AG08395 (cell line): ENCODE data around the gene FAM20A.

Experiments used
- DNase-seq: peaks from one replicate; pipeline ENCODE4 v3.0.0; 2012; ENCODE audit warnings: mixed read lengths, low spot score

Gene FAM20A

DNA sequence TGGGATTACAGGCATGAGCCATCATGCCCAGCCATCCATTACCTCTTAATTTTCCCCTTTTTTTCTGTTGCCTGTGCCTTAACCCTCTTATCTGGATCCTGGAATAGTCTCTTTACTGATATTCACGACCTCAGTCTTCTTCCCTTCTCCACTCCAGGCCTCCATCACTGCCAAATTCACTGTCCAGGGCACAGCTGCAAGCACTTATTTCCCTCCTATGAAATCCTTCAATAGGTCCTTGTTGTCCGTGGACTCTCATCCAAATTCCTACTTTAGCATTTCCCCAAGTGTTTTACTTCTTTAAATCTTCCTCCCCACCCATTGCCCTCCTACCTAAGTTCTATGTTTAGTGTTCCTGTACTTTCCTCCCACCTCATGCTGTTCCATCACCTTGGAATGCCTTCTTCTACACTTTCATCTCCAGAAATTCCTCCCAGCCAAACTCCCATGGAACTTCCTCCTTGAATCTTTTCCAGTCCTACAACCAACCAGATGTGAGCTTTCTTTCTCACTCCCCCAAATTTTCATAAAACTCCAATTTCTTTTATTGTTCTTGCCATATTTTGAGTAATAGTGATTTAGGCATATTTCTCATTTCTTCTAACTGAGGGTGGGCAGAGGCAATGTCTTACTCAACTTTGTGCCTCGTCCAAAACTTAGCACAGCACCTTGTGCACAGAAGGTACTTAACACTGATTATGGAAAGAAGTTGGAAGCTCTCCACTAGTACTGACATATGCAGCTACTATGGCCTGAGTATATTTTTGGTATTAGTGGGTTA, 35.3 kb downstream of the FAM20A start:
- no peak for DNase-seq

DNA sequence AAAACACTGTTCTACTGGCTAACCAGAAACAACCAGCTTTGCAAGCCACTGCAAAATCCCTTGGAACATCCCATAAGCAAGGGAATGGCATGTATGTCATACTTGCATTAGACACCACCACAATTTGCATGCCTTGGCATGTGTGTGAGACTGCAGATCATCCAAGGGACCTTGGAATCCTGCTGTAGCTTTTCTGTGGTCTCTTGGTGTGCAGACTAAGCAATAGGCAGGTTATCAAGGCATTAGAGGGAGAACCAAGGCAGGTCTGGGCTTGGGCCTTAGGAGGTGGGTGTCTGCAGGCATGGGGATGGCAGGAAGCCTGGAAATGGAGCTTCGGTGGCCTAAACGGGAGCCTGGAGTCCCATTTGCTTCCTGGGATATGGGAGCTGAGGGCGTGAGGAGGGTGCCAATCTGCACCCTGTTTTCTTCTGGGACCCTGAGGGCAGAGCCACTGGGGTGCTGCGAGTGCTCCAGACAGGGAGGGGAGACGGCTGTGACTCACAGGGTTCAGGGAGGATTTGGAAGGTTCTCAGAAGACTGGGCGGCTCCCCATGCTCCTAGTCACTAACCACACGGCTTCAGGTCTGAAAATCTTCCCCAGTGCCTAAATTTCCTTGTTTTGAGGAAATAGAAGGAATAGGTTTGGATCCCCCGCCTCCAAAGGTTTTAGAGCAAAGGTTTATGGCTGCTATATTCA, 36.6 kb downstream of the FAM20A start:
- no peak for DNase-seq

DNA sequence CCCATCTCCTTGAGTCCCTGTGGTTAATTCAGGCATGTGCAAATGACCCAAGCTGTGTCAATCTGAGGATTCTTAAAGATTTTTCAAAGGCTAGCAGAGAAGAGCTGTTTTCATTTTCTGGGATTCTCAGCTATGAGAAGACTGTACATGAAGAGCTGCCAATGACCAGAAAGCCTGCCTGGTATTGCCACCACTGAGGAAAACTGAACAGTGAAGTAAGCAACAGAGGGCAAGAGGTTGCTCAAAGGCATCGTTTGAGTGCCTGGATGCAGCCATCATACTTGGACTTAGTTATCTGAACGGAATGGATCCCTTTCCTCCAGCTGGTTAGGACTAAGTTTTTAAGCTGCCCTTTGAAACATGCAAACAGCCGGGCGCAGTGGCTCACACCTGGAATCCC, 38.4 kb downstream of the FAM20A start:
- DNase-seq = no peak

DNA sequence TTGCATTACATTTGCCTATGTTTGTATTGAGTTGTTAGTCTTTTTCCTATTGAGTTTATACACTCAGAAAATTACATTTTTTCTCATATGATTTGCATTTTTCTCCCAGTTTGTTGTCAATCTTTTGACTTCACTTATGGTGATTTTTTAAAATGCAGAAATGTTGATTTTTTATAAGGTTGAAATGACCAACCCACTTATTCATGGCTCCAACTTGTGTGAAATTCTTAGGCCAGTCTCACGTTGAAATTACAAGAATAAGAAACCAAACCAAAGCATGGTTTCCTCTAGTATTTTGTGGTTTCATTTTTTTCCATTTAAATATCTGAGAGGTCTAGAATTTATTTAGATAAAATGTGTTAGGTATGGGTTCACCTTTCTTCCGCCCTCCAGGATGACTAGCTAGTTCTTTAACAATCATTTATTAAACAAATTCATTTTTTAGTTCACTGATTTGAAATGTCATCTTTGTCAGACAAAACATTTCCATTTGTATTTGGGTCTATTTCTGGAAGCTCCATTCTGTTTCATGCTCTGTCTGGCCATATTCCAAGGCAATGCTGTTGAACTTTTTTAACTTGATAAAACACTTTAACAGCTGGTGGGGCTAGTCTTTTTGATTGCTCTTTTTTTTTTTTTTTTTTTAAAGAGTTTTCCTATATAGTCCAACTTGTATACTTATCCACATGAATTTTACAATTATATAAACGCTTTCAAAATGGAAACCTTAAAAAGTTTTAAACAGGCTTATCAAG, 40.0 kb downstream of the FAM20A start:
- DNase-seq = no peak

DNA sequence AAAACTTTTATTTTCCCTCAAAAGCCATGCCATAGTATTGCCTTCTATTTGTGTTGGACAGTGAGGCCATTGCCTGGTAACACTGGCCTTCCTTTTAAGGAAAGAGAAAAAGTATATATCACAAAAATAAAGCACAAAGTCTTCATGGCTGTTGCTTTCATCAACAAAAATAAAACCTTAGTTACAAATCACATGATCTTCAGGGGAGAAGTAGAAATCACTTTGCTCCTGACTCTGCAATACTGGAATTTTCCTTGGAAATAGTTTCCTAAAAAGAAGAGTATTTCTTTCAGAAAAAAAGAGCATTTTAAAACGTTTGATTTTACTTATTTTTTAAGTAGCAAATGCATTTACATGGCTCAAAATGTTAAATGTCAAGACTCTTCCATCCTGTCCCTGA, 41.9 kb downstream of the FAM20A start:
- no peak for DNase-seq

DNA sequence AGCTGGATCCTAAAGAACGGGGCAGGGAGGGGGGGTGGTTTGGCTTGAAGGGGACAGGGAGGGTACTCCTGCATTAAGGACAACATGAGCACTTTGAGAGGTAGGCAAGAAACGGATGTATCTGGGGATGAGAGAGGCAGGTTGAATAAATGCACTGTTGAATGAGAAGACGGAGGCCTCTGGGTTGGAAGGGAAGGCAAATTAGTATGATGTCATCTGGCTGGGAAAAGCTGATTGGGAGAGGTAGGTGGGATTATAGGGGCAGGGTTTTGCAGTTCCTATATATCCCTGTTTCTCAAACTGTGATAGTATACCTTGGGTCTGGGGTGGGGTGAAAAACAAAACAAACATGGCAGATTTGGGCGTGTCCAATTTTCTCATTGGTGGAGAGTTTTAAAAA, 44.6 kb downstream of the FAM20A start:
- DNase-seq = no peak

DNA sequence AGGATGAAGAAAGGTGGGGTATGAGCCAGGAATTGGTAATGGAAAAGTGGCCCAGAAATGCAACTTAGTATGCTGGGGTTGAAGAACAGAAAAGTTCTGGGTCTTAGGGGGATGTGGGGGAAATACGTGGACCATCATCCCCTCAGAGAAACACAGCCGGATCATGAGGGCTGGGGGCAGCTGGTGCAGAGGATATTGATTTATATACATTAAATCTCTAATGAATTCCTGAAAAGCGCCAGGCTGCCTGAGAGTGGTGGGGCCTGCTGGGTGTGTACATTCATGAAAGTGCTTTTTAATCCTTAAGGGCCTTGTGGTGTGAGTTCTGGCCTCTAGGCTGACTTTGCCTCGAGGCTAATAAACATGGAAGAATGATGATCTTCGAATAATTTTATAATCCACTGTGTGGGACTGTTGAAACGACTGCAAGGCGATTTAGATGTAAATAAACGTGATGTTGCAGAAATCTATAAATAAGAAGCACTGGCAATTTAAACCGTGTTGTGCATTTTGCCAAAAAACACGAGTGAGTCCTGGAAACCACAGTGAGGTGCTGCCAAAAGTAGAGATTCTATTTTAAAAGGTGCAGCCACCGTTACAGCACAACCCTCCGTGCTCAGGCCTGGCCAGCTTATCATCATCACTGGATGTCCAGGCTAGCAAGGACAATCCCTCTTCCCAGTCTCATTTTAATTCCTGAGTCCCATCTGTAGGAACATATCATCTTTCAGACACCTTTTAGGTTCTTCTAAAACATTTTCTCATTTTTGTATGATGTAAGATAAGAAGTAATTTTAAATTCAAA, 56.9 kb downstream of the FAM20A start:
- no peak for DNase-seq

DNA sequence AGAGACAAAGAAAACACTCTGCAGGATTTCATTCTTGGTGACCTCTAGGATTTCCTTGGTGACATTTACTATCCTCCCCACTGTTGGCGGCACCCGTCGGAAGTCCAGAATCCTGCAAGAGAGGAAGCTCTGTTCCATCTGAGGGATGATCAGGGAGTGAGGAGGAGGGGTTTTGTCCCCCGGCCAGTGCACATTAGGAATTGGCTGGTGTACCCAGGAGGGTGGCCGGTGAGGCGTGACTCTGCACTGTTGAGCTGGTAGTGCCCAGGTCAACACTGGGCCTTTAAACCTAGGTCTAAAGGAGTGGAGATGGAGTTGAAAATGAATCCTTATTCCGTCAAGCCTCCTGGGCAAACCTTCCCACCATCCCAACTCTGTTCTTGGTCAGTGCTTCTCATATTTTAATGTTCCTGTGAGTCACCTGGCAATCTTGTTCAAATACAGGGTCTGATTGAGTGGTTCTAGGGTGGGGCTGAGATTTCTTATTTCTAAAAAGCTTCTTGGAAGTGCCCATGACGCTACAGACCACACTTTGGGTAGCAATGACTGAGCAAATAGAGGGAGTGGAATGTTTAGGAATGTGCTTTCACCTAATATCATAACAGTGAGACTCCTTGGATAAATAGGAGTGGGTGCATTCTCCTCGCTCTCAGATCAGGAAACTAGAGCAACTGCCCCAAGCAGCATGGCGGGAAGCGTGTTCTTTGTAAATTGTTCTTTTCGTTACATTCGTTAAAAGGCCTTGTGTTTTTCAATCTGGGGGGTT, 58.3 kb downstream of the FAM20A start:
- DNase-seq = no peak

DNA sequence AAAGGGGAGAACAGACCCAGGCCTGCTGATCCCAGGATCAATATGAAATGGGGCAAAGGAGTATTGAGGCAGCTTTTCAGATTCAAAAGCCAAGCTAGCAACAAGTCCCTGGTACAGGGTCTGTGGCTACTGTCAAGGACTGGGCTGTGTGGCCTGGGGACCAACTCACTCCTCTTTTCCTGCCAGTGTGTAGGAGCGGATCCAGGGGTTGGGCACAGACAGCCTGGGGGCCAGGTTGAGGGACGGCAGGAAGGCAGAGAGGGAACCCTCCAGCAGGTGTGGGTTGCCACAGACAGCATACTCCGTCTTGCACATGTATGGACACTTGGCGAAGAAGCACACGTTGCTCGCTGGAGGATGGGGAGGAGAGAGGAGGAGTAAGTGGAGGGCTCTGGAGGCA, 59.4 kb downstream of the FAM20A start:
- no peak for DNase-seq

DNA sequence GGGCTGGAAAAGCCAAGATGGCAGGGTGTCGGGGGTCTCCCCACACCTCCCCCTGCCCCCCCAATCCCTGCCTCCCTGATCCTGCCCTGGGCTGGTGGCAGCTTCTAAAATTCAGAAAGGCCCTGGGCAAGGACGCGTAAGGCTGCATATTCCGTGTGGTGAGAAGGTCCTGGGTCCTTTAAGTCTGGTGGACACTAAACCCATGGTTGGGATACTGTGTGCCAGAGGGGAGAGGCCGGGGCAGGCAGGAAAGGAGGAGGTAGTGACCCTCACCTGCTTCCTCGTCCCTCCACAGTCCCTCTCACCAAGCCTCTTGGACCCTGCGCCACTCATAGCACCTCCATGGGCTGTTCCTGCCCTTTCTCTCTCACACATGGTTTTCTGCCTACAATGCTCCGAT, 60.2 kb downstream of the FAM20A start:
- DNase-seq = no peak

DNA sequence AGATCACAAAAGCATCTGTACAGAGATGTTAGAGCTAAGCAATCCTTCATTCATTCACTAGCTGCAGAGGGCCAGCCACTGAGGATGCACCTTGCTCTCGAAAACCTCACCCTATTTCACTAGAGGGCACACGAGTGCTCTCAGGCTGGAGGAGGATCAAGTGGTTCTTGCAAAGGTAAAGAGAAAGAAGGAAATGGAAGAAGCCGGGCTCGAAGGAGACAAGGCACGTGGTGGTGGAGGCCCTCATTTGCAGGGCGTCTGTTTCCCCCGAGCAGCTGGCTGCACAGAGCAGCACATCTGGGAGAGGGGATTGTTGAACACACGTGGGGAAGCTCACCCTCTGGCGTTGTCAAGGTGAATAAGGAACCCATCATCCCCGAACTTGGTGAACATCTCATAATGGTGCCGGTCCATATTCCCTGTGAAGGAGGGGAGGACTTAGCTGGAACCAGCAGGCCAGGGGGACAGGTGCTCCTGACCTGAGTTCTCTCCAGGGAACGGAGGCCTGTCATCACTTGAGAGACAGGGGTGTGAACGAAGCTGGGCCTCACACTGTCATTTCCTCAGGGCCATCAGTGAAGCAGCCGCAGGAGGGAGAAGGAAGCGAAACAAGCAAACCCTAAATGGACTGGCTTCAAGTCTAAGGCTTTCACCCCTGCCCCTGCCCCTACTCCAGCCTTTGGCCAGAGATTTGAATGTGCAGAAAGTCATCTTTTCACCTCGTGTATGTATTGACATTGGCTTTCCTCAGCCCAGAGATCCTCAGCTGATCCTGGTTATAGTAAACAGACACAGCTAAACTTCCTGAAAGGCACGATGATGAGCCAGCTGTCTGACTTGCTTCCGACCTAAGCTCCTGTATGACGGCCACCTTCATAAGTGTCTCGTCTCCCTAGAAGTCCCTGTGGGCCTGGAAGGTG, 61.4 kb downstream of the FAM20A start:
- DNase-seq = peak; percentile 41

DNA sequence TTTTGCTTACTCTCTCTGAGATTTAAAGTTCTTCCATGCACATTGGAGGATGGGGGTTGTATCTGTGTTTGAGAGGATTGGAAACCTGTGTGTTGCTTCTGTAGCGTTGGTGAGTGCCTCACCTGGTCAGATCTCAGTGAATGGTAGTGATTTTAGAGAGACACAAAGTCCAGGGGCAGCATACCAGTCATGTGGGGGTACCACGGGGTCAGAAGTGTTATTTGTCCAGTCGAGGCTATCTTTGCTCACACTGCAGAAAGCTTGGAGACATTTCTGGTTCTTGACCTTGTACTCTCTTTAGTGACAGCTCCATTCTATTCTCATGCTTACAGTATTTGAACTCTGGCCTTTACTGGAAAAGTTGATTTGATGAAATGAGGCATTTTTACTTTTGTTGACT, 65.2 kb downstream of the FAM20A start:
- DNase-seq = no peak

DNA sequence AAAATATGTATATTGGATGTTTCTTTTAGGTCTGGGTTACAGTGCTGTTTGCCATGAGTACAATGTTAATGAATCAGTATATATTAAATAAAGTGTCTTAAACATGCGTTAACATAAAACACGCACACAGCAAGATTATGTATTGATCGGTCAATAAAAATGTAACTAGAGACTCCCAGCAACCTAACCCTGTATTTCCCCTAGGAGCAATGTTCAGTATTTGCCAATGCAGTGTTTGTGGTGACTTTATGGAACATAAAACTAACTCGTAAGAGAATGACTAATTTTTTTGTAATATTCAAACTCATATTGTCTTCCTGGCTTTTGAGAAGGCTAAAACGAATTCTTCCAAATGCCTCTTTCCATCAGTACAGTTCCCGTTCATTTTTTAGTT, 66.5 kb downstream of the FAM20A start:
- DNase-seq = no peak

DNA sequence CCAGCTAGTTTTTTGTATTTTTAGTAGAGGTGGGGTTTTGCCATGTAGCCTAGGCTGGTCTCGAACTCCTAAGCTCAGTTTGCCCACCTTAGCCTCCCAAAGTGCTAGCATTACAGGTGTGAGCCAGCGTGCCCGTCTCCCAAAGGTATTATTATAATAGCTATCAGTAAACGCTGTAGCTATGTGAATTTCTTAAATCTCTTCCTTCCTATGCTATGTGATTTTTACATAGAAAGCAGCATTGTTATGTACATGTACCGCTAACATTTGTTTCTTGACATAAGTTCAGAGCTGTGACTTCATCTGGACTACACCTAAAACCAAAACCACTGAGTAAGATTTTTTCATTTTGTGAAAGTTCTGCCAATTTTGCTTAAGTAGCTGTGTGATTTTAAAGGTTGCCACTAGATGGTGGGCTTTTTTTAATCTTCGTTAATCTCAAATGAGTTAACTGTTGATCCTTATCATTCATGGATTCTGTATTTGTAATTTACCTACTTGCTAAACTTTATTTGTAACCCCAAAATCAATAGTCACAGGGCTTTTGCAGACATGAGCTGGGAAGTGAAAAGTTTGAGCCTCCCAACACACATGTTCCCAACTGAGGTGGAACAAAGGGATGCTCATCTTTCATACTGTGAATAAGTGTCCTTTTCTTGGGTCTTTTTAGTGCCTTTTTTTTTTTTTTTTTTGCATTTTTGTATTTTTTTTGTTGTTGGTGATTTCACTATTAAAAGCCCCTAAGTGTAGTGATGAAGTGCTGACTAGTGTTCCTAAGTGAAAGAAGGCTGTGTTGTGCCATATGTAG, 67.1 kb downstream of the FAM20A start:
- DNase-seq = peak; percentile 35

DNA sequence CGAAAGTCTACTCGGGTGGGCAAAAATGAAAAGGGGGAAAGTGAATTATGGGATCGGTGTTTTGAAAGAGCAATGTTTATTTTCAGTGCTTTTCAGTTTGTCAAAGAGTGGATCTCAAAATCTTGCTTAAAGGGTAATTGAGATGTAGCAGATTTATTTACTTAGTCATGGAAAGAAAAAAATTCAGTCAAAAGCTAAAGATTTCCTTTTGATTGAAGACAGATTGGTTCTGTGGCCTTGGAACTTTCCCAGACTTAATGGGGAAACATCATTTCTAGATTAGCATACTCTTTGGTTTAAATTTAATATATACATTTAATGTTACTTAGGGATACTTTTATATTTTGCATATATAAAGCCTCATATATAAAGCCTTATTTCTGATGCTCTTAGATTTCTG, 68.3 kb downstream of the FAM20A start:
- DNase-seq = no peak

DNA sequence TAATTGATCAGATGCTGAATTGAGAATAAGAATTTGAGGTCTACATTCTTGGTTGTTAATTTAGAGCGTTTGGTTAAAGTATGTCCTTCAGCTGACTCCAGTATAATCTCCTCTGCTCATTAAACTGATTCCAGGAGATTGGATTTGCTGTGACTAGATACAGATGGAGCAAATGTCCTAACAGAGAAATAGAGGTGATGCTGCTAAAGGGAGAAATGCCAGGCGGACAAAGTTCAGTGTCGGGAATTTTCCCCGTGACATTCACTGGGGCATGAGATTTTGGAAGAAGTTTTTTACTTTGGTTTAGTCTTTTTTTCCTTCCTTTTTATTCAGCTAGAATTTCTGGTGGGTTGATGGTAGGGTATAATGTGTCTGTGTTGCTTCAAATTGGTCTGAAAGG, 69.9 kb downstream of the FAM20A start:
- no peak for DNase-seq

DNA sequence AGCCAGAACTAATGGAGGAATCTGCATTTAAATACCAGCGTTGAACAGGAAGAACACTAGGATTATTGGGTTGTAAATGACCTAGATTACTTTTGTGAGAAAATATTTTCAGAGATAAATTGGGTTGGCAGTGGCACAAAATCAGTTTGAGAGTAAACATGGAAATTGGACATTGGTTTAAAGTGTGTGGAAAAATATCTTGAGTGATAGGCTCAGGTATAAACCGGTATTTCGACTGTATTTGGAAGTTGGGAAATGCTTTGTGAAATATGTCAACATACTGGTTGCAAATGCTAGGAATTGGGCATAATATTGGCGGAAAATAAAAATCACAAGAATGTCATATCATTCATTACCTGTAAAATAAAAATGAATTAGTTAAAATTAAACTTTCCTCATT, 73.9 kb downstream of the FAM20A start:
- no peak for DNase-seq

DNA sequence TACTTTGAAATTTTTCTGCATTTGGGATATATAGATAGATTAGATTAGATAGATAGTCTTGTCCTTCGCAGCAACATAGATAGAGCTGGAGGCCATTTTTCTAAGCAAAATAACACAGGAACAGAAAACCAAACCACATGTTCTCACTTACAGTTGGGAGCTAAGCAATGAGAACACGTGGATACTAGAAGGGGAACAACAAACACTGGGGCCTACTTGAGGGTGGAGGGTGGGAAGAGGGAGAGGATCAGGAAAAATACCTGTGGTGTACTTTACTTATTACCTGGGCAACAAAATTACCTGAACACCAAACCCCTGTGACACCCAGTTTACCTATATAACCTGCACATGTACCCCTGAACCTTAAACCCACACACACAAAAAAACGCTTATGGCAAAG, 74.6 kb downstream of the FAM20A start:
- no peak for DNase-seq

DNA sequence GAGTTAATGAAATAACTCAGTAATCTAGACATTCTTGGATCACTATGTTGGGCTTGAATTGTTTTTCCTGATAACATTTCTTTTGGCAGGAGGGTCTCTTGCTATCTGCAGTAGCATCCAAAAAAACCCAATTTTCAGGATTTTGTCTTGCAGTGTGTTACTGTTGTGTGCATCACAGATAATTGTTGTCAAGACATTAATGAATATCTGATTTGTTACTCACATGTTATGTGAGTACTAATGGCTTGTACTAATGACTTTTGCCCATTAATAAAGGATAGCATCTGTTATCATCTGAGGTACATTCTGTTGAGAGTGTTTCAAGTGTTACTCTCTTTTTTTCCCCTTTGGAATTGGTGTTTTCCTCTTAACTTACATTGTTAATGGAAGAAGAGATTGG, 78.9 kb downstream of the FAM20A start:
- no peak for DNase-seq

DNA sequence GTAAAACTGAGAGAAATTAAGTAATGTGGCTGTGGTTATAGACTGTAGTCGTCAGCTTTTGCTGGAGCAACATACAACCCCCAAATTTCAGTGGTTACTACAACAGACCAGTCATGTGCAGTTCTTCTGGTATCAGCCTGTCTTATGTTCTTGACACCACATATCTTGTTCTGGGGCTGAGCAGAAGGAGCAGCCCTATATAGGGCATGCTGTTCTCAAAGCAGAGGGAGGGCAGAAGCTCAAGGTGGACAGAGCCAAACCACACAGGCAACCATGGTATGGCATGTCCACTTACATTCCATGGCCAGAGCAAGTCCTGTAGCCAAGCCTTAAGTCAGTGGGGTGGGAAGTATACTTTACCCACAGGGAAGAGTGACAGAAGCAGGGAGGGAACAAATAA, 81.3 kb downstream of the FAM20A start:
- DNase-seq = no peak
